ENCODE measurements around the gene TCF20.

The TCF20 gene

GRCh38 chr22:42300259-42301076 is 30.0 kb upstream of the TCF20 start:
- no peak for DNase-seq

- DNase-seq = no peak
These were observed 29.3 kb upstream of the TCF20 start for GRCh38 chr22:42299586-42300258.

DNA sequence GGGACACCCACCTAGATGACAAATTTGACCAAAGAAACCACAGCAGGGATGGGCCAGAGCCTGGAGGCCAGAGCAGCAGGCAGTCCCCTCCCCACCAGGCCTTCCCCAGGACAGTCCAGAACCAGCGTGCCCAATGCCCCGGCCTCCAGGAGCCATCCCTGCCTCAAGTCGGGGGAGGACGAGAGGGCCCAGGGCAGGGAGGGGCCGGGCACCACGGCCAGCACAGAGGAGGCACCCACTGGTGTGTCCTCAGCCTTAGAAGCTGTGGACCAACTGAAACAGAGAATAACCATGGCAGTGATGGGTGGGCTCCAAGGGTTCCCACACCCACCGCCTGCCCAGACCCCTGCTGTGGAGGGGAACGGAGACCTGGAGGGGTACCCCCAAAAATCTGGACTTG is 28.3 kb upstream of the TCF20 start:
- no peak for DNase-seq

GRCh38 chr22:42297778-42298177 is 27.3 kb upstream of the TCF20 start:
- no peak for DNase-seq

DNA sequence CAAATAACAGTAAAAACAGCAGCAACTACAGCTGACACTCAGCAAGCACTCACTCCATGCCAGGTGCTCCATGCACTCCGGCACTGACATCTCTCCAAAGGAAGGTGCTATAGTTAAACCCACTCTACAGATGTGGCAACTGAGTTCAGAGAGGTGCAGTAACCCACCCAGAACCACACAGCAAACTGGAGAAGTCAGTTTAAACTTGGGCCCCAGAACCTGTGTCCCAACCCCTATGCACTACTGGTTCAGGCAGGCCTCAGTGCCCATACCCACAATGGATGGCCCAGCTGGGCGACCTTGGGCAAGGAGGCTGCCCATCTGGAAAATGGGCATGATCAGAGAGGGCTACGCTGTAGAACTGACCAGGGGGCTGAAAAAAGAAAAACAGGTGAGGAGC is 26.4 kb upstream of the TCF20 start:
- DNase-seq = no peak

GRCh38 chr22:42296381-42296853 is 26.0 kb upstream of the TCF20 start:
- no peak for DNase-seq

DNA sequence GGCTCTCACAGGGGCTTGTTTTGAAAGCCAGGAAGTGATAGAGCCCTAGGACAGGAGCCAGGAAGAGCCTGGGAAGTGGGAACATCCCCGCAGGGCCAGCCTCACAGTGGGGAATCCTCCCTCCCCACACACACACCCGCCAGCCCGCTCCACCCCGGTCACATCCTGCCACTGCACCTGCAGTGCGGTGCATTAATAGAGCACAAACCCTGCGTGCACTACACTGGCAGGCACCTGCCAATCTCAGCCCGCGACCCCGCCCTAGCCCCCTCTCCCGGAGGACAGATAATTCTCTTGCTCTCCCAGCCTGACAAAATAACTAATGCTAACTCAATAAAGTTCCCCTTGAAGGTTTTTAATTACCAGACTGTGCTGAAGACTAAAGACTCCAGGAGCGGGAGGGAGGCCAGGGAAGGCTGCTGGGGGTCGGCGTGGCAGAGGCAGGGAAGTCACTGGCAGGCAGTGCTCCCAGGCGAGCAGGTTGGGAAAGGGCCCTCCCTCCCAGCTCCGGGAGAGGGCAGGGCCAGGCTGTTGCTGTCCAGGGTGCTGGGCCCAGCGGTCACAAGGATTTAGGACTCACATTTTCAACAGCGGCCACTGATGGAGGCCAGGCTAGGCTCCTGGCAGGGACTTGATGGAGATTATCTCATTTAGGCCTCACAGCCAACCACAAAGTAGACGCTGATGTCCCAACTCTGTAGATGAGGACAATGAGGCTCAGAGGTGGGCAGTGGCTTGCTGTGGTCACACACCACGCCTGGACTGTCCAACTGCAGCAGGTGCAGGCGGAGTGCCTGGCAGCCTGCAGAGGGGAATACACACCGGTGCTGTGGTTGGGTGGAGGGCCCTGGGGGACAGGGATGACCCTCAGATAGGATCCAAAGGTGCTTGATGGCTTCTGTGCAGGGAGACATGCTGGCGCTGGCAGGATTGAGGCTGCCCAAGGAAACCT is 23.9 kb upstream of the TCF20 start:
- no peak for DNase-seq

- no peak for DNase-seq
These were observed 22.5 kb upstream of the TCF20 start for GRCh38 chr22:42292732-42293520.

- DNase-seq = no peak
These were observed 20.8 kb upstream of the TCF20 start for GRCh38 chr22:42291287-42291686.

DNA sequence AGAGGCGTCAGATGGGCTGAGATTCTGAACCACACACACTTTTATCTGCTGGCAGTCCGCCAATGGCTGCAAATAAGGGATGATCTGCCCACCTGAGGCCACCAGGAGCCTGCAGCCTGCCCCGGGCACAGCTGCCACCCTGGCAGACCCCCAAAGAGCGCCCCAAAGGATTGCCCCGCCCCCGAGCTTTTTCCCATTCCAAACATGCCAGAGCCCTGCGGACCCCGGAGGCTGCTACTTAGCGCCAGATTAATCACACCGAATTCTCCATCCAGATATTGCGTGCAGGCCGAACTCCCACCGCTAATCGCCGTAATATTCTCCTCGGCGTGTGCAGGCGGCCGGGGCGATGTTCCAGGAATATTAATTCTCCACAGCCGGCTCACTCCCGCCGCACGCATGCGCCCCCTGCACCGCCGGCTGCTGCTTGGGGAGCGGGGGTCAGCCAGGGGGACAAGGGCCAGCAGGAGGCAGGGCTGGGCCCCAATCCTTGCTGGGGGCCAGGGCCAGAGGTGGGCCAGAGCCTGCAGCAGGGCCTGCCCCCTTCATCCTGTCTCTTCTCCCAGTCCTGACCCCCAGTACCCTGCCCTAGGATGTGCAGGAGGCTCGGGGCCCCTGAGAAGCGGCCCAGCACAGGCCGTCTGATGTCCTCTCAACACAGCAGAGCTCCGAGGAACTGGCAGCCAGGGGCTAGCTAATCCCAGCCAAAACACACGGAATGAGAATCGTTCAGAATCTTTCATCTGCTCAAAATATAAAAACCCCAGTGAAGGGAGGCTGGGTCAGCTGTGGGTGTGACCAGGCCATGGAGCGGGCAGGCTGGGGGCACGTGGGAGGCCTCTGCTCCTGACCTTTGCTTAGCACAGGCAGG is 19.5 kb upstream of the TCF20 start:
- DNase-seq = no peak

- DNase-seq = no peak
These were observed 18.3 kb upstream of the TCF20 start for GRCh38 chr22:42288791-42289190.

- DNase-seq = no peak
These were observed 16.9 kb upstream of the TCF20 start for GRCh38 chr22:42287174-42287890.

GRCh38 chr22:42286205-42286604 is 15.8 kb upstream of the TCF20 start:
- DNase-seq = no peak

DNA sequence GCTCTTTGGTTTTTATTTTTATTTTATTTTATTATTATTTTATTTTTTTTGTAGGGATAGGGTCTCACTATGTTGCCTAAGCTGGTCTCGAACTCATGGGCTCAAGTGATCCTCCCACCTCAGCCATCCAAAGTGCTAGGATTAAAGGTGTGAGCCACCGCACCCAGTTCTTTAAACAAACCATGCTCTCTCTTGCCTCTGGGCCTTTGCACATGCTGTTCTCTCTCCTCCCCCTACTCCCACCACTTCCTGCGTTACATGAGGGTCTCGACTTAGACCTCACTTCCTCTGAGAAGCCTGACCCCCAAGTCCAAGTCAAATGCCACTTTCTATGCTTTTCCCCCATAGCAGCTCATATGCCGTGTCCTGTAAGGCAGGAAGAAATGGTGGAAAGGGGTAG is 15.2 kb upstream of the TCF20 start:
- DNase-seq = no peak

- DNase-seq = no peak
These were observed 14.3 kb upstream of the TCF20 start for GRCh38 chr22:42284643-42285181.

DNA sequence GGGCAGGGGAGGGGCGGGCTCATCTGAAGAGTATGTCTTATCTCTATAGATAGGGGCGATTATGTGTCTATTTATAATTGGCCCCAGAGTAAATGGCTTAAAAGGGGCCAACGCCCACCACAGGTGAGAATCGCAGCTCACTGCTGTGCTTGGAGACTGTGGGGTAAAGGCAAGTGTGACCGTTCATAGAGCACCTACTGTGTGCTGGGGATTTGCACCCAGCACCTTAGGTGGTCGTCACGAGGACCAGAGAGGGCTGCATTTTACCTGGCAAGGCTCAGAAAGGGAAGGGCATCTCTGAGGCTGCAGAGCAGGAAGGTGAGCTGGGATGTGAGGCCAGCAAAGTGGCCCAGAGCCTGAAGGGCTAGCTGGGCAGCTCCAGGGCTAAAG is 13.7 kb upstream of the TCF20 start:
- DNase-seq = no peak

GRCh38 chr22:42283278-42284201 is 13.1 kb upstream of the TCF20 start:
- no peak for DNase-seq

- no peak for DNase-seq
These were observed 12.5 kb upstream of the TCF20 start for GRCh38 chr22:42282943-42283277.

- no peak for DNase-seq
These were observed 11.9 kb upstream of the TCF20 start for GRCh38 chr22:42282252-42282942.
